Astrocyte (in vitro differentiated cells and primary cell): ENCODE data around the gene IQSEC3. TPM values are rescaled to one million over a fixed set of nuclear protein-coding genes. Genes with fewer than 3 reads are reported as not detected.

Experiments used
- DNase-seq: peaks from one replicate; pipeline ENCODE4 v3.0.0-alpha.2; 2010; ENCODE audit warnings: low read depth
- FAIRE-seq: peaks from 2 replicates; lab custom pipeline; 2011; peaks lifted over from hg19 to GRCh38; lab: Jason Lieb, UNC
- H2AFZ ChIP-seq: 2 replicates; pipeline ENCODE4 v1.6.0; 2012; ENCODE audit warnings: low read depth, low read length, inconsistent platforms
- H3K27ac ChIP-seq: 2 replicates; pipeline ENCODE4 v1.5.1; 2011; ENCODE audit warnings: low read depth, low read length, inconsistent platforms
- H3K27me3 ChIP-seq: 2 replicates; pipeline ENCODE4 v1.6.0; 2011; ENCODE audit warnings: low read length, inconsistent platforms; ENCODE audit not compliant: insufficient read depth
- H3K36me3 ChIP-seq: 2 replicates; pipeline ENCODE4 v1.5.1; 2011; ENCODE audit warnings: low read length, inconsistent platforms; ENCODE audit not compliant: insufficient read depth
- H3K4me1 ChIP-seq: 2 replicates; pipeline ENCODE4 v1.5.1; 2011; ENCODE audit warnings: low read length, inconsistent platforms; ENCODE audit not compliant: insufficient read depth
- H3K4me2 ChIP-seq: 2 replicates; pipeline ENCODE4 v1.6.0; 2012; ENCODE audit warnings: low read length, inconsistent platforms
- H3K4me3 ChIP-seq: 2 replicates; pipeline ENCODE4 v1.5.1; 2011; ENCODE audit warnings: low read depth, mild to moderate bottlenecking, low read length, inconsistent platforms; ENCODE audit not compliant: insufficient read depth
- H3K79me2 ChIP-seq: 2 replicates; pipeline ENCODE4 v1.6.0; 2012; ENCODE audit warnings: mild to moderate bottlenecking, low read length, inconsistent platforms; ENCODE audit not compliant: insufficient read depth
- H3K9ac ChIP-seq: 2 replicates; pipeline ENCODE4 v1.6.0; 2012; ENCODE audit warnings: mild to moderate bottlenecking, low read length, inconsistent platforms
- H3K9me3 ChIP-seq: 2 replicates; pipeline ENCODE4 v1.5.1; 2012; ENCODE audit warnings: low read depth, mild to moderate bottlenecking, low read length, inconsistent platforms; ENCODE audit not compliant: insufficient read depth
- H4K20me1 ChIP-seq: 2 replicates; pipeline ENCODE4 v1.6.0; 2012; ENCODE audit warnings: low read length, inconsistent platforms; ENCODE audit not compliant: insufficient read depth
- H3K27ac Mint-ChIP-seq: one replicate; pipeline ENCODE4 v1.8.0; 2021; ENCODE audit warnings: mild to moderate bottlenecking, mixed read lengths; ENCODE audit not compliant: unreplicated experiment
- H3K27me3 Mint-ChIP-seq: one replicate; pipeline ENCODE4 v1.8.0; 2021; ENCODE audit warnings: low read depth, mixed read lengths; ENCODE audit not compliant: unreplicated experiment
- H3K36me3 Mint-ChIP-seq: one replicate; pipeline ENCODE4 v1.8.0; 2021; ENCODE audit warnings: low read depth, mixed read lengths; ENCODE audit not compliant: unreplicated experiment
- H3K4me1 Mint-ChIP-seq: one replicate; pipeline ENCODE4 v1.8.0; 2021; ENCODE audit warnings: low read depth, mixed read lengths; ENCODE audit not compliant: unreplicated experiment
- H3K4me3 Mint-ChIP-seq: one replicate; pipeline ENCODE4 v1.8.0; 2021; ENCODE audit warnings: mild to moderate bottlenecking, moderate library complexity, mixed read lengths; ENCODE audit not compliant: unreplicated experiment
- H3K9me3 Mint-ChIP-seq: one replicate; pipeline ENCODE4 v1.8.0; 2021; ENCODE audit warnings: mild to moderate bottlenecking, mixed read lengths; ENCODE audit not compliant: unreplicated experiment
- EZH2 ChIP-seq: IDR thresholded peaks from 2 replicates; pipeline ENCODE4 v1.6.1; 2012; ENCODE audit warnings: mild to moderate bottlenecking, low read length, inconsistent platforms; ENCODE audit not compliant: insufficient read depth
- total RNA-seq: library from RNA; stranded (reverse); gene quantifications from 2 replicates; pipeline ENCODE4 v1.2.1, GENCODE V29; 2021
- TF ChIP-seq, protein P1 (sequence below): IDR thresholded peaks from 2 replicates; pipeline ENCODE4 v1.5.1; 2011; ENCODE audit warnings: low read depth, mild to moderate bottlenecking, inconsistent platforms, low read length, moderate library complexity; ENCODE audit not compliant: insufficient read depth

IQSEC3 gene
- total RNA-seq, 1 donor from 2014 or later, result 0.34 TPM

GRCh38 chr12:103169-103981, 36.8 kb downstream of the IQSEC3 start:
- no peak overlapping the region for H3K4me2 ChIP-seq
- H3K4me1 Mint-ChIP-seq, result peaks cover 16% of the 10 kb centered on the region
- H3K36me3 Mint-ChIP-seq, result peaks cover 3% of the 10 kb centered on the region
- H3K4me3 ChIP-seq, result no peak overlapping the region
- peaks cover 22% of the 10 kb centered on the region for H3K27me3 ChIP-seq
- no peak overlapping the region for H3K9ac ChIP-seq
- no peak for DNase-seq
- no peaks in the 10 kb centered on the region for H4K20me1 ChIP-seq
- no peaks in the 10 kb centered on the region for H3K36me3 ChIP-seq
- no peaks in the 10 kb centered on the region for H3K9me3 ChIP-seq
- peaks cover 19% of the 10 kb centered on the region for H3K27me3 Mint-ChIP-seq
- peaks cover 2% of the 10 kb centered on the region for H3K4me1 ChIP-seq
- H3K4me3 Mint-ChIP-seq, result no peak overlapping the region
- FAIRE-seq, result no peak
- no peak overlapping the region for H3K27ac Mint-ChIP-seq
- H3K27ac ChIP-seq, result no peak overlapping the region
- peaks cover 1% of the 10 kb centered on the region for H3K9me3 Mint-ChIP-seq
- no peaks in the 10 kb centered on the region for H3K79me2 ChIP-seq
- H2AFZ ChIP-seq, result no peak overlapping the region
- TF ChIP-seq, protein P1, sequence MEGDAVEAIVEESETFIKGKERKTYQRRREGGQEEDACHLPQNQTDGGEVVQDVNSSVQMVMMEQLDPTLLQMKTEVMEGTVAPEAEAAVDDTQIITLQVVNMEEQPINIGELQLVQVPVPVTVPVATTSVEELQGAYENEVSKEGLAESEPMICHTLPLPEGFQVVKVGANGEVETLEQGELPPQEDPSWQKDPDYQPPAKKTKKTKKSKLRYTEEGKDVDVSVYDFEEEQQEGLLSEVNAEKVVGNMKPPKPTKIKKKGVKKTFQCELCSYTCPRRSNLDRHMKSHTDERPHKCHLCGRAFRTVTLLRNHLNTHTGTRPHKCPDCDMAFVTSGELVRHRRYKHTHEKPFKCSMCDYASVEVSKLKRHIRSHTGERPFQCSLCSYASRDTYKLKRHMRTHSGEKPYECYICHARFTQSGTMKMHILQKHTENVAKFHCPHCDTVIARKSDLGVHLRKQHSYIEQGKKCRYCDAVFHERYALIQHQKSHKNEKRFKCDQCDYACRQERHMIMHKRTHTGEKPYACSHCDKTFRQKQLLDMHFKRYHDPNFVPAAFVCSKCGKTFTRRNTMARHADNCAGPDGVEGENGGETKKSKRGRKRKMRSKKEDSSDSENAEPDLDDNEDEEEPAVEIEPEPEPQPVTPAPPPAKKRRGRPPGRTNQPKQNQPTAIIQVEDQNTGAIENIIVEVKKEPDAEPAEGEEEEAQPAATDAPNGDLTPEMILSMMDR, result no peak
- TF ChIP-seq EZH2, result no peak

GRCh38 chr12:104551-105081, 38.0 kb downstream of the IQSEC3 start:
- Histone ChIP-seq H3K27ac (no peak overlapping the region), H3K79me2 (no peaks in the 10 kb centered on the region), H3K4me2 (no peak overlapping the region), H4K20me1 (no peaks in the 10 kb centered on the region), H3K4me3 (no peak overlapping the region), H3K9ac (no peak overlapping the region), H3K27me3 (peaks cover 13% of the 10 kb centered on the region), H3K4me1 (no peaks in the 10 kb centered on the region), H3K36me3 (no peaks in the 10 kb centered on the region), H2AFZ (no peak overlapping the region), H3K9me3 (no peaks in the 10 kb centered on the region)
- H3K27me3 Mint-ChIP-seq, result peaks cover 23% of the 10 kb centered on the region
- no peak overlapping the region for H3K4me3 Mint-ChIP-seq
- peaks cover 3% of the 10 kb centered on the region for H3K36me3 Mint-ChIP-seq
- H3K27ac Mint-ChIP-seq, result no peak overlapping the region
- DNase-seq (no peak), FAIRE-seq (no peak)
- H3K4me1 Mint-ChIP-seq, result peaks cover 7% of the 10 kb centered on the region
- H3K9me3 Mint-ChIP-seq, result peaks cover 1% of the 10 kb centered on the region
- TF ChIP-seq, protein P1, result no peak
- peak; percentile 32 for TF ChIP-seq EZH2

GRCh38 chr12:105696-106095, 39.1 kb downstream of the IQSEC3 start:
- no peaks in the 10 kb centered on the region for H3K9me3 Mint-ChIP-seq
- H3K27me3 ChIP-seq, result peaks cover 9% of the 10 kb centered on the region
- no peak overlapping the region for H3K4me2 ChIP-seq
- no peak overlapping the region for H2AFZ ChIP-seq
- H3K9ac ChIP-seq, result no peak overlapping the region
- H3K4me3 ChIP-seq, result no peak overlapping the region
- no peak overlapping the region for H3K4me3 Mint-ChIP-seq
- H3K79me2 ChIP-seq, result no peaks in the 10 kb centered on the region
- no peaks in the 10 kb centered on the region for H3K4me1 ChIP-seq
- H3K27me3 Mint-ChIP-seq, result peaks cover 26% of the 10 kb centered on the region
- H3K36me3 ChIP-seq, result no peaks in the 10 kb centered on the region
- FAIRE-seq (no peak), DNase-seq (no peak)
- H4K20me1 ChIP-seq, result no peaks in the 10 kb centered on the region
- TF ChIP-seq EZH2, result no peak
- TF ChIP-seq, protein P1, result no peak
- H3K27ac ChIP-seq, result no peak overlapping the region
- peaks cover 3% of the 10 kb centered on the region for H3K36me3 Mint-ChIP-seq
- H3K4me1 Mint-ChIP-seq, result peaks cover 4% of the 10 kb centered on the region
- no peak overlapping the region for H3K27ac Mint-ChIP-seq
- H3K9me3 ChIP-seq, result no peaks in the 10 kb centered on the region
